K562 (cell line): ENCODE data around the gene PLAAT3. TPM values are rescaled to one million over a fixed set of nuclear protein-coding genes. Genes with fewer than 3 reads are reported as not detected.

Experiments
- ARNT ChIP-seq, 2 experiments: fragments of 450-650 bp; IDR thresholded peaks; 2 replicates each; pipeline ENCODE4 v1.6.1; 2016; ENCODE audit warnings: mild to moderate bottlenecking in 1 of 2
- ETS2 ChIP-seq: IDR thresholded peaks from 2 replicates; pipeline ENCODE4 v1.6.1; 2016; ENCODE audit warnings: borderline replicate concordance, missing genetic modification characterization, mild to moderate bottlenecking, moderate library complexity, missing compliant biosample characterization; ENCODE audit not compliant: poor library complexity, severe bottlenecking
- HEY1 ChIP-seq: fragments of 250-450 bp; sonication (Bioruptor Pico); IDR thresholded peaks from 2 replicates; pipeline ENCODE4 v1.5.0; 2020; ENCODE audit warnings: mild to moderate bottlenecking, moderate library complexity, borderline replicate concordance
- HMG20A ChIP-seq: fragments of 450-650 bp; formaldehyde crosslinking; conservative IDR thresholded peaks from 2 replicates; pipeline ENCODE4 v1.4.0; 2020; ENCODE audit warnings: mild to moderate bottlenecking, mixed read lengths
- NCOR1 ChIP-seq: fragments of 450-650 bp; IDR thresholded peaks from 2 replicates; pipeline ENCODE4 v1.6.1; 2016; ENCODE audit warnings: mild to moderate bottlenecking, moderate library complexity
- TAF1 ChIP-seq: IDR thresholded peaks from 2 replicates; pipeline ENCODE4 v1.6.1; 2011; ENCODE audit warnings: mild to moderate bottlenecking, low read length, moderate library complexity; ENCODE audit not compliant: insufficient read depth, control insufficient read depth, severe bottlenecking; ENCODE audit errors: extremely low read depth
- polyA plus RNA-seq, 8 experiments: library from polyadenylated mRNA; depleted of rRNA in 4 of 8; stranded (reverse) in 5 of 8; unstranded in 3 of 8; fragments of >200 nt; fragmentation: Nextera tagmentation in 2 of 8; fragmentation: Illumina TruSeq in 1 of 8; extraction: Ambion mirVana in 2 of 8; extraction: Trizol in 1 of 8; gene quantifications; 2 replicates each; pipeline versions ENCODE4 v1.2.1 to v1.2.3, GENCODE V29; 2011 to 2014; ENCODE audit warnings: inconsistent platforms in 1 of 8, missing spikeins in 1 of 8
- total RNA-seq, 7 experiments: library from RNA; depleted of rRNA in 6 of 7; stranded (reverse); fragments of >200 nt in 6 of 7; fragmentation: Illumina TruSeq in 2 of 7; extraction: Trizol in 2 of 7; gene quantifications; 2 replicates each; pipeline versions ENCODE4 v1.2.1 to v1.2.3, GENCODE V29; 2011 to 2021; ENCODE audit warnings: low replicate concordance in 1 of 7
- TF ChIP-seq, protein P1 (sequence below), 2 experiments: fragments of 450-650 bp in 1 of 2; IDR thresholded peaks; 2 replicates each; pipeline ENCODE4 v1.6.1; 2011 to 2017; ENCODE audit warnings: low read depth in 2 of 2, antibody characterized with exemption in 1 of 2, borderline replicate concordance in 1 of 2, low read length in 1 of 2, mild to moderate bottlenecking in 1 of 2, mixed read lengths in 1 of 2; ENCODE audit not compliant: control insufficient read depth in 1 of 2

PLAAT3 gene
- total and polyA plus RNA-seq, 9 of the 15 experiments (the other 6 are each of a cell fraction or from before 2014, with no cell fraction given): 0.80 to 2.7 (median 1.4) TPM

DNA sequence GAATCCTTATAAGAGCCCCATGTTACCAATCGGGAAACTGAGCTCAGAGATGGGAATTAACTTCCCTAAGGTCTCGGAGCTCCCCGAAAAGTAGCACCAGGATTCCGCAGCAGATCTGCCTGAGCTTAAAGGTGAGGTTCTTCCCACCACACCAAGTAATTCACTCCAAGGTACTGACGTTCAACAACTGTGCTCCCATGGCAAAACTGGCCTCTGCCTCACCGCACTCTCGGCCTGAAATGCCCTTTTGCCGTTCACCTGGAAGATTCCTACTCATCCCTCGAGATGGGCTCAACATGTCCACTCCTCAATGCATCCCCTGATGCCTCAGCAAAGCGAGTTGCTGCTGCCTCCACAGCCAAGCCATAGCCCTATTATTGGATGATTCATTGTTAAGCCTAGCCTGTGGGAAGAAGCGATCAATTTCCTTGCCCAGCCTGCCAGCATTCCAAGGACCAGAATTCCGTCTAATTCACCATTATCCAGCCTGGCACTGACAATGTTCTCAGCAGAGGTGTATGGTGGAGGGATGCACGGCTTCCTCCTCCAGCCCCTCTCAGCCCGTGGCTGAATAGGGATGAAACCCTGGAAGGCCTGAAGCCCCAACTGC lies 4.2 kb downstream of the PLAAT3 start (continued):
- TF ChIP-seq HEY1: no peak
- no peak for TF ChIP-seq HMG20A (CRISPR knock-in tag)
- TF ChIP-seq TAF1: no peak
- TF ChIP-seq ARNT (IDR thresholded peaks at IDR 0.05): no peak
- TF ChIP-seq NCOR1: no peak
- TF ChIP-seq, protein P1, sequence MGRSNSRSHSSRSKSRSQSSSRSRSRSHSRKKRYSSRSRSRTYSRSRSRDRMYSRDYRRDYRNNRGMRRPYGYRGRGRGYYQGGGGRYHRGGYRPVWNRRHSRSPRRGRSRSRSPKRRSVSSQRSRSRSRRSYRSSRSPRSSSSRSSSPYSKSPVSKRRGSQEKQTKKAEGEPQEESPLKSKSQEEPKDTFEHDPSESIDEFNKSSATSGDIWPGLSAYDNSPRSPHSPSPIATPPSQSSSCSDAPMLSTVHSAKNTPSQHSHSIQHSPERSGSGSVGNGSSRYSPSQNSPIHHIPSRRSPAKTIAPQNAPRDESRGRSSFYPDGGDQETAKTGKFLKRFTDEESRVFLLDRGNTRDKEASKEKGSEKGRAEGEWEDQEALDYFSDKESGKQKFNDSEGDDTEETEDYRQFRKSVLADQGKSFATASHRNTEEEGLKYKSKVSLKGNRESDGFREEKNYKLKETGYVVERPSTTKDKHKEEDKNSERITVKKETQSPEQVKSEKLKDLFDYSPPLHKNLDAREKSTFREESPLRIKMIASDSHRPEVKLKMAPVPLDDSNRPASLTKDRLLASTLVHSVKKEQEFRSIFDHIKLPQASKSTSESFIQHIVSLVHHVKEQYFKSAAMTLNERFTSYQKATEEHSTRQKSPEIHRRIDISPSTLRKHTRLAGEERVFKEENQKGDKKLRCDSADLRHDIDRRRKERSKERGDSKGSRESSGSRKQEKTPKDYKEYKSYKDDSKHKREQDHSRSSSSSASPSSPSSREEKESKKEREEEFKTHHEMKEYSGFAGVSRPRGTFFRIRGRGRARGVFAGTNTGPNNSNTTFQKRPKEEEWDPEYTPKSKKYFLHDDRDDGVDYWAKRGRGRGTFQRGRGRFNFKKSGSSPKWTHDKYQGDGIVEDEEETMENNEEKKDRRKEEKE (IDR thresholded peaks at IDR 0.05; ENCODE audit: borderline replicate concordance in 1 of 2, control insufficient read depth in 1 of 2, low read depth in 2 of 2, low read length in 1 of 2): no peak
- no peak for TF ChIP-seq ETS2 (tag)
